ENCODE data around the gene DNAJC17. TPM values are rescaled to one million over a fixed set of nuclear protein-coding genes. Genes with fewer than 3 reads are reported as not detected.
A peak's percentile ranks its signal among the peaks of the same experiment; 100 is the strongest.

DNAJC17 gene
- total and polyA plus RNA-seq, 2 of the 13 experiments (the other 11 are each of a cell fraction or from before 2014, with no cell fraction given), result 22.2 to 26.5 TPM

GRCh38 chr15:40843261-40843884 lies 36.1 kb upstream of the DNAJC17 start:
- H3K4me3 ChIP-seq (replicated peaks in 1 of 3; ENCODE audit: insufficient read depth in 1 of 3, low read depth in 2 of 3, low read length in 3 of 3), result peak overlapping the region; percentile 37 to 73 (median 51)
- no peak for ATAC-seq
- no peaks in the 10 kb centered on the region for H4K20me1 ChIP-seq (ENCODE audit: insufficient read depth, low read length)
- in situ Hi-C loops (cut with HindIII; ENCODE audit: extremely low pct_ligation_motif_present, low pct_unique_long_range_greater_than_20kb), result no loop called here
- WGBS (ENCODE audit: low lambda C conversion rate), result 11% methylated on average over 4 of the region's 34 CpGs
- ChIA-PET POLR2A (interaction anchor here (0.9 kb wide), 1 partner anchor 51 kb away, joined by 3 read pairs; the partner anchor contains the start of gene VPS18), CTCF (ENCODE audit: low intra/inter-chr PET ratio, low total read pairs) (no interaction called here)
- intact Hi-C loops (cut with micrococcal nuclease; ENCODE audit: unreplicated experiment), result no loop called here
- peaks cover 48% of the 10 kb centered on the region for H3K4me1 ChIP-seq (ENCODE audit: insufficient read depth, low read length)
- DNase-seq (ENCODE audit: low spot score), result no peak
- peak overlapping the region; percentile 60 for H2AFZ ChIP-seq (ENCODE audit: low read length)
- no TSS peak for BruUV-seq (replicated peaks)
- H3K9me3 ChIP-seq (ENCODE audit: low read length), result no peaks in the 10 kb centered on the region
- H3K9ac ChIP-seq (ENCODE audit: insufficient read depth, low read depth, low read length), result peak overlapping the region; percentile 38; the same call in 1 of the 2 replicates
- no peaks in the 10 kb centered on the region for H3K79me2 ChIP-seq (ENCODE audit: insufficient read depth, low read length)
- FAIRE-seq, result no peak
- H3K27me3 ChIP-seq (ENCODE audit: control insufficient read depth in 1 of 2, insufficient read depth in 2 of 2, low read length in 2 of 2), result peaks cover 4 to 17% of the 10 kb centered on the region in 2 experiments; a peak in 3 of 5 replicates
- H3K27ac ChIP-seq (ENCODE audit: extremely low read length, insufficient read depth, low read length), result no peak overlapping the region
- H3K36me3 ChIP-seq (replicated peaks in 1 of 2; ENCODE audit: control insufficient read depth in 1 of 2, insufficient read depth in 2 of 2, low read length in 2 of 2), result no peaks in the 10 kb centered on the region
- peak overlapping the region; percentile 98 for H3K4me2 ChIP-seq (ENCODE audit: low read depth, low read length)
- no peak for TF ChIP-seq KDM1A (CRISPR knock-in tag; IDR thresholded peaks at IDR 0.05)
- TF ChIP-seq ZNF337 (CRISPR knock-in tag; IDR thresholded peaks at IDR 0.05; ENCODE audit: borderline replicate concordance, low read depth), result no peak
- TF ChIP-seq KDM5A (IDR thresholded peaks at IDR 0.05; ENCODE audit: borderline replicate concordance, low read length), result no peak
- TF ChIP-seq EP300 (IDR thresholded peaks at IDR 0.05; ENCODE audit: low read depth in 2 of 2, low read length in 2 of 2), result no peak
- no peak for TF ChIP-seq EP300 (CRISPR knock-in tag; IDR thresholded peaks at IDR 0.05; ENCODE audit: borderline replicate concordance)
- TF ChIP-seq NR0B2 (CRISPR knock-in tag; IDR thresholded peaks at IDR 0.05), result no peak
- no peak for TF ChIP-seq ZNF616 (CRISPR knock-in tag; IDR thresholded peaks at IDR 0.05; ENCODE audit: low read depth)
- no peak for TF ChIP-seq ZNF138 (CRISPR knock-in tag; IDR thresholded peaks at IDR 0.05; ENCODE audit: low read depth)
- peak; percentile 48 for TF ChIP-seq ZFY (CRISPR knock-in tag; IDR thresholded peaks at IDR 0.05)
- TF ChIP-seq ZNF501 (CRISPR knock-in tag; IDR thresholded peaks at IDR 0.05), result 0 out of 2 replicates have a peak, but pooled peaks have one; percentile 18
- TF ChIP-seq, protein P1, sequence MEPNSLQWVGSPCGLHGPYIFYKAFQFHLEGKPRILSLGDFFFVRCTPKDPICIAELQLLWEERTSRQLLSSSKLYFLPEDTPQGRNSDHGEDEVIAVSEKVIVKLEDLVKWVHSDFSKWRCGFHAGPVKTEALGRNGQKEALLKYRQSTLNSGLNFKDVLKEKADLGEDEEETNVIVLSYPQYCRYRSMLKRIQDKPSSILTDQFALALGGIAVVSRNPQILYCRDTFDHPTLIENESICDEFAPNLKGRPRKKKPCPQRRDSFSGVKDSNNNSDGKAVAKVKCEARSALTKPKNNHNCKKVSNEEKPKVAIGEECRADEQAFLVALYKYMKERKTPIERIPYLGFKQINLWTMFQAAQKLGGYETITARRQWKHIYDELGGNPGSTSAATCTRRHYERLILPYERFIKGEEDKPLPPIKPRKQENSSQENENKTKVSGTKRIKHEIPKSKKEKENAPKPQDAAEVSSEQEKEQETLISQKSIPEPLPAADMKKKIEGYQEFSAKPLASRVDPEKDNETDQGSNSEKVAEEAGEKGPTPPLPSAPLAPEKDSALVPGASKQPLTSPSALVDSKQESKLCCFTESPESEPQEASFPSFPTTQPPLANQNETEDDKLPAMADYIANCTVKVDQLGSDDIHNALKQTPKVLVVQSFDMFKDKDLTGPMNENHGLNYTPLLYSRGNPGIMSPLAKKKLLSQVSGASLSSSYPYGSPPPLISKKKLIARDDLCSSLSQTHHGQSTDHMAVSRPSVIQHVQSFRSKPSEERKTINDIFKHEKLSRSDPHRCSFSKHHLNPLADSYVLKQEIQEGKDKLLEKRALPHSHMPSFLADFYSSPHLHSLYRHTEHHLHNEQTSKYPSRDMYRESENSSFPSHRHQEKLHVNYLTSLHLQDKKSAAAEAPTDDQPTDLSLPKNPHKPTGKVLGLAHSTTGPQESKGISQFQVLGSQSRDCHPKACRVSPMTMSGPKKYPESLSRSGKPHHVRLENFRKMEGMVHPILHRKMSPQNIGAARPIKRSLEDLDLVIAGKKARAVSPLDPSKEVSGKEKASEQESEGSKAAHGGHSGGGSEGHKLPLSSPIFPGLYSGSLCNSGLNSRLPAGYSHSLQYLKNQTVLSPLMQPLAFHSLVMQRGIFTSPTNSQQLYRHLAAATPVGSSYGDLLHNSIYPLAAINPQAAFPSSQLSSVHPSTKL (CRISPR knock-in tag; IDR thresholded peaks at IDR 0.05), result no peak
- no peak for TF ChIP-seq ZNF570 (CRISPR knock-in tag; IDR thresholded peaks at IDR 0.05; ENCODE audit: borderline replicate concordance)
- TF ChIP-seq ZFP37 (CRISPR knock-in tag; IDR thresholded peaks at IDR 0.05; ENCODE audit: borderline replicate concordance), result no peak
- TF ChIP-seq NONO (IDR thresholded peaks at IDR 0.05), result no peak
- TF ChIP-seq NONO (CRISPR knock-in tag; conservative IDR thresholded peaks at IDR 0.05), result 0 out of 2 replicates have a peak, but pooled peaks have one; percentile 29
- TF ChIP-seq MAX (IDR thresholded peaks at IDR 0.05), result peak; percentile 27; the same call in 1 of the 2 replicates
- TF ChIP-seq NR1H2 (CRISPR knock-in tag; IDR thresholded peaks at IDR 0.05; ENCODE audit: borderline replicate concordance, low read depth), result no peak
- TF ChIP-seq MIXL1 (CRISPR knock-in tag; IDR thresholded peaks at IDR 0.05), result no peak
- no peak for TF ChIP-seq ZNF432 (CRISPR knock-in tag; IDR thresholded peaks at IDR 0.05; ENCODE audit: borderline replicate concordance)
- TF ChIP-seq ZNF891 (CRISPR knock-in tag; IDR thresholded peaks at IDR 0.05), result peak; percentile 27; the same call in 1 of the 2 replicates
- peak; percentile 73 for TF ChIP-seq ZFX (CRISPR knock-in tag; IDR thresholded peaks at IDR 0.05; ENCODE audit: low read depth)
- no peak for TF ChIP-seq ZNF101 (CRISPR knock-in tag; IDR thresholded peaks at IDR 0.05; ENCODE audit: borderline replicate concordance, low read depth)

Data from HepG2 (cell line).